ENCODE data around the gene ZFYVE9. TPM values are rescaled to one million over a fixed set of nuclear protein-coding genes. Genes with fewer than 3 reads are reported as not detected.

The ZFYVE9 gene
- total and polyA plus RNA-seq, 2 experiments from 2014 or later: 5.4 to 27.3 TPM

GRCh38 chr1:52192436-52192835, 50.5 kb downstream of the ZFYVE9 start (continued):
- TF ChIP-seq REST (IDR thresholded peaks at IDR 0.05; ENCODE audit: unreplicated experiment) (no peak), ZNF114 (CRISPR knock-in tag; IDR thresholded peaks at IDR 0.05) (no peak), CREB1 (CRISPR knock-in tag; IDR thresholded peaks at IDR 0.05; ENCODE audit: low read depth) (no peak), STAT1 (IDR thresholded peaks at IDR 0.05; ENCODE audit: unreplicated experiment) (no peak), POLR2AphosphoS5 (IDR thresholded peaks at IDR 0.05; ENCODE audit: low read depth) (no peak), EZH2phosphoT487 (IDR thresholded peaks at IDR 0.05; ENCODE audit: unreplicated experiment) (no peak)
- TF ChIP-seq, protein P1, sequence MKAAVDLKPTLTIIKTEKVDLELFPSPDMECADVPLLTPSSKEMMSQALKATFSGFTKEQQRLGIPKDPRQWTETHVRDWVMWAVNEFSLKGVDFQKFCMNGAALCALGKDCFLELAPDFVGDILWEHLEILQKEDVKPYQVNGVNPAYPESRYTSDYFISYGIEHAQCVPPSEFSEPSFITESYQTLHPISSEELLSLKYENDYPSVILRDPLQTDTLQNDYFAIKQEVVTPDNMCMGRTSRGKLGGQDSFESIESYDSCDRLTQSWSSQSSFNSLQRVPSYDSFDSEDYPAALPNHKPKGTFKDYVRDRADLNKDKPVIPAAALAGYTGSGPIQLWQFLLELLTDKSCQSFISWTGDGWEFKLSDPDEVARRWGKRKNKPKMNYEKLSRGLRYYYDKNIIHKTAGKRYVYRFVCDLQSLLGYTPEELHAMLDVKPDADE (IDR thresholded peaks at IDR 0.05): no peak

GRCh38 chr1:52193985-52194384, 52.1 kb downstream of the ZFYVE9 start:
- peaks cover 3% of the 10 kb centered on the region for H3K79me2 ChIP-seq (replicated peaks; ENCODE audit: insufficient read depth)
- Mint-ChIP-seq H3K9me3 (peaks cover 5% of the 10 kb centered on the region; the same call in 1 of the 3 replicates), H3K27ac (no peak overlapping the region), H3K4me1 (no peaks in the 10 kb centered on the region), H3K4me3 (no peak overlapping the region), H3K27me3 (ENCODE audit: insufficient read depth, low read depth, poor library complexity) (no peaks in the 10 kb centered on the region), H3K36me3 (ENCODE audit: low read depth) (0 out of 3 replicates have a peak, but pooled peaks cover 5% of the 10 kb centered on the region)
- no peak overlapping the region for H3K4me2 ChIP-seq
- H4K20me1 ChIP-seq (replicated peaks; ENCODE audit: insufficient read depth): peaks cover 12% of the 10 kb centered on the region; the same call in 1 of the 2 replicates
- H3K4me1 ChIP-seq (ENCODE audit: insufficient read depth): no peaks in the 10 kb centered on the region
- H3K27me3 ChIP-seq (ENCODE audit: insufficient read depth): no peaks in the 10 kb centered on the region
- no peaks in the 10 kb centered on the region for H3K9me2 ChIP-seq (ENCODE audit: insufficient read depth)
- no peaks in the 10 kb centered on the region for H3F3A ChIP-seq (replicated peaks; ENCODE audit: low read depth)
- DNase-seq (ENCODE audit: low spot score): no peak
- H2AFZ ChIP-seq: no peak overlapping the region
- ATAC-seq: no peak
- H3K27ac ChIP-seq (ENCODE audit: low read depth): no peak overlapping the region
- no peaks in the 10 kb centered on the region for H3K36me3 ChIP-seq (ENCODE audit: insufficient read depth)
- H3K4me3 ChIP-seq: no peak overlapping the region
- no peak for TF ChIP-seq JUNB (IDR thresholded peaks at IDR 0.05; ENCODE audit: unreplicated experiment)
- TF ChIP-seq REST (IDR thresholded peaks at IDR 0.05; ENCODE audit: unreplicated experiment): no peak
- TF ChIP-seq POLR2AphosphoS5 (IDR thresholded peaks at IDR 0.05; ENCODE audit: low read depth): no peak
- no peak for TF ChIP-seq ZNF114 (CRISPR knock-in tag; IDR thresholded peaks at IDR 0.05)
- no peak for TF ChIP-seq EZH2 (IDR thresholded peaks at IDR 0.05; ENCODE audit: low read depth, unreplicated experiment)
- TF ChIP-seq, protein P2, sequence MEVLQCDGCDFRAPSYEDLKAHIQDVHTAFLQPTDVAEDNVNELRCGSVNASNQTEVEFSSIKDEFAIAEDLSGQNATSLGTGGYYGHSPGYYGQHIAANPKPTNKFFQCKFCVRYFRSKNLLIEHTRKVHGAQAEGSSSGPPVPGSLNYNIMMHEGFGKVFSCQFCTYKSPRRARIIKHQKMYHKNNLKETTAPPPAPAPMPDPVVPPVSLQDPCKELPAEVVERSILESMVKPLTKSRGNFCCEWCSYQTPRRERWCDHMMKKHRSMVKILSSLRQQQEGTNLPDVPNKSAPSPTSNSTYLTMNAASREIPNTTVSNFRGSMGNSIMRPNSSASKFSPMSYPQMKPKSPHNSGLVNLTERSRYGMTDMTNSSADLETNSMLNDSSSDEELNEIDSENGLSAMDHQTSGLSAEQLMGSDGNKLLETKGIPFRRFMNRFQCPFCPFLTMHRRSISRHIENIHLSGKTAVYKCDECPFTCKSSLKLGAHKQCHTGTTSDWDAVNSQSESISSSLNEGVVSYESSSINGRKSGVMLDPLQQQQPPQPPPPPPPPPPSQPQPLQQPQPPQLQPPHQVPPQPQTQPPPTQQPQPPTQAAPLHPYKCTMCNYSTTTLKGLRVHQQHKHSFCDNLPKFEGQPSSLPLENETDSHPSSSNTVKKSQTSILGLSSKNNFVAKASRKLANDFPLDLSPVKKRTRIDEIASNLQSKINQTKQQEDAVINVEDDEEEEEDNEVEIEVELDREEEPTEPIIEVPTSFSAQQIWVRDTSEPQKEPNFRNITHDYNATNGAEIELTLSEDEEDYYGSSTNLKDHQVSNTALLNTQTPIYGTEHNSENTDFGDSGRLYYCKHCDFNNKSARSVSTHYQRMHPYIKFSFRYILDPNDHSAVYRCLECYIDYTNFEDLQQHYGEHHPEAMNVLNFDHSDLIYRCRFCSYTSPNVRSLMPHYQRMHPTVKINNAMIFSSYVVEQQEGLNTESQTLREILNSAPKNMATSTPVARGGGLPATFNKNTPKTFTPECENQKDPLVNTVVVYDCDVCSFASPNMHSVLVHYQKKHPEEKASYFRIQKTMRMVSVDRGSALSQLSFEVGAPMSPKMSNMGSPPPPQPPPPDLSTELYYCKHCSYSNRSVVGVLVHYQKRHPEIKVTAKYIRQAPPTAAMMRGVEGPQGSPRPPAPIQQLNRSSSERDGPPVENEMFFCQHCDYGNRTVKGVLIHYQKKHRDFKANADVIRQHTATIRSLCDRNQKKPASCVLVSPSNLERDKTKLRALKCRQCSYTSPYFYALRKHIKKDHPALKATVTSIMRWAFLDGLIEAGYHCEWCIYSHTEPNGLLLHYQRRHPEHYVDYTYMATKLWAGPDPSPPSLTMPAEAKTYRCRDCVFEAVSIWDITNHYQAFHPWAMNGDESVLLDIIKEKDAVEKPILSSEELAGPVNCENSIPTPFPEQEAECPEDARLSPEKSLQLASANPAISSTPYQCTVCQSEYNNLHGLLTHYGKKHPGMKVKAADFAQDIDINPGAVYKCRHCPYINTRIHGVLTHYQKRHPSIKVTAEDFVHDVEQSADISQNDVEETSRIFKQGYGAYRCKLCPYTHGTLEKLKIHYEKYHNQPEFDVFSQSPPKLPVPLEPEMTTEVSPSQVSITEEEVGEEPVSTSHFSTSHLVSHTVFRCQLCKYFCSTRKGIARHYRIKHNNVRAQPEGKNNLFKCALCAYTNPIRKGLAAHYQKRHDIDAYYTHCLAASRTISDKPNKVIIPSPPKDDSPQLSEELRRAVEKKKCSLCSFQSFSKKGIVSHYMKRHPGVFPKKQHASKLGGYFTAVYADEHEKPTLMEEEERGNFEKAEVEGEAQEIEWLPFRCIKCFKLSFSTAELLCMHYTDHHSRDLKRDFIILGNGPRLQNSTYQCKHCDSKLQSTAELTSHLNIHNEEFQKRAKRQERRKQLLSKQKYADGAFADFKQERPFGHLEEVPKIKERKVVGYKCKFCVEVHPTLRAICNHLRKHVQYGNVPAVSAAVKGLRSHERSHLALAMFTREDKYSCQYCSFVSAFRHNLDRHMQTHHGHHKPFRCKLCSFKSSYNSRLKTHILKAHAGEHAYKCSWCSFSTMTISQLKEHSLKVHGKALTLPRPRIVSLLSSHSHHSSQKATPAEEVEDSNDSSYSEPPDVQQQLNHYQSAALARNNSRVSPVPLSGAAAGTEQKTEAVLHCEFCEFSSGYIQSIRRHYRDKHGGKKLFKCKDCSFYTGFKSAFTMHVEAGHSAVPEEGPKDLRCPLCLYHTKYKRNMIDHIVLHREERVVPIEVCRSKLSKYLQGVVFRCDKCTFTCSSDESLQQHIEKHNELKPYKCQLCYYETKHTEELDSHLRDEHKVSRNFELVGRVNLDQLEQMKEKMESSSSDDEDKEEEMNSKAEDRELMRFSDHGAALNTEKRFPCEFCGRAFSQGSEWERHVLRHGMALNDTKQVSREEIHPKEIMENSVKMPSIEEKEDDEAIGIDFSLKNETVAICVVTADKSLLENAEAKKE (CRISPR knock-in tag; IDR thresholded peaks at IDR 0.05): no peak
- TF ChIP-seq EZH2phosphoT487 (IDR thresholded peaks at IDR 0.05; ENCODE audit: unreplicated experiment): no peak
- TF ChIP-seq NANOG (IDR thresholded peaks at IDR 0.05; ENCODE audit: borderline replicate concordance): no peak

All from GM23338 (cell line).